Skin epidermis (tissue), 12 donors: Measurements from ENCODE around the gene ATP10B.
A peak's percentile ranks its signal among the peaks of the same experiment; 100 is the strongest.
"Not testable (repeated sequence)": the region's sequence is repeated elsewhere in the genome, so short reads cannot be mapped to it uniquely, and the experiment has no call there.

Source experiments
- H3K27ac ChIP-seq, 21 experiments: fragments of 200-600 bp; sonication (generic) in 11 of 21; one replicate each; pipeline ENCODE4 v1.5.0; 2020; ENCODE audit warnings: mild to moderate bottlenecking in 3 of 21, inconsistent platforms in 2 of 21, moderate library complexity in 2 of 21
- H3K4me3 ChIP-seq, 7 experiments: fragments of 200-600 bp; sonication (generic) in 2 of 7; one replicate each; pipeline ENCODE4 v1.5.0; 2020; ENCODE audit warnings: inconsistent platforms in 2 of 7, mild to moderate bottlenecking in 2 of 7, moderate library complexity in 1 of 7

Gene ATP10B

GRCh38 chr5:160852049-160852448, at the start of gene ATP10B:
ATP10B (minus strand) TSS chr5:160852211; CDS start chr5:160688074, 164,137 bp downstream.
- Histone ChIP-seq H3K27ac (no peak within 1 kb of the TSS), H3K4me3 (no peak within 1 kb of the TSS)

- Histone ChIP-seq H3K27ac (no peak overlapping the region), H3K4me3 (no peak overlapping the region)
These were observed 49.6 kb upstream of the ATP10B start for GRCh38 chr5:160901656-160902055.

GRCh38 chr5:160899735-160900134, 47.7 kb upstream of the ATP10B start:
- no peak overlapping the region for H3K4me3 ChIP-seq
- no peak overlapping the region for H3K27ac ChIP-seq

GRCh38 chr5:160893180-160893964, 41.4 kb upstream of the ATP10B start:
- not testable (repeated sequence) for H3K4me3 ChIP-seq

GRCh38 chr5:160887780-160888179, 35.8 kb upstream of the ATP10B start:
- Histone ChIP-seq H3K27ac (no peak overlapping the region), H3K4me3 (no peak overlapping the region)

More at GRCh38 chr5:160893180-160893964, 41.4 kb upstream of the ATP10B start:
- H3K27ac ChIP-seq: not testable (repeated sequence)

DNA sequence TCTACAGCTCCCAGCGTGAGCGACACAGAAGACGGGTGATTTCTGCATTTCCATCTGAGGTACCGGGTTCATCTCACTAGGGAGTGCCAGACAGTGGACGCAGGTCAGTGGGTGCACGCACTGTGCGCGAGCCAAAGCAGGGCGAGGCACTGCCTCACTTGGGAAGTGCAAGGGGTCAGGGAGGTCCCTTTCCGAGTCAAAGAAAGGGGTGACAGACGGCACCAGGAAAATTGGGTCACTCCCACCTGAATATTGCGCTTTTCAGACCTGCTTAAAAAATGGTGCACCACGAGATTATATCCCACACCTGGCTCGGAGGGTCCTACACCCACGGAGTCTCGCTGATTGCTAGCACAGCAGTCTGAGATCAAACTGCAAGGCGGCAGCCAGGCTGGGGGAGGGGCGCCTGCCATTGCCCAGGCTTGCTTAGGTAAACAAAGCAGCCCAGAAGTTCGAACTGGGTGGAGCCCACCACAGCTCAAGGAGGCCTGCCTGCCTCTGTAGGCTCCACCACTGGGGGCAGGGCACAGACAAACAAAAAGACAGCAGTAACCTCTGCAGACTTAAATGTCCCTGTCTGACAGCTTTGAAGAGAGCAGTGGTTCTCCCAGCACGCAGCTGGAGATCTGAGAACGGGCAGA, 21.7 kb upstream of the ATP10B start:
- not testable (repeated sequence) for H3K4me3 ChIP-seq, H3K27ac ChIP-seq

DNA sequence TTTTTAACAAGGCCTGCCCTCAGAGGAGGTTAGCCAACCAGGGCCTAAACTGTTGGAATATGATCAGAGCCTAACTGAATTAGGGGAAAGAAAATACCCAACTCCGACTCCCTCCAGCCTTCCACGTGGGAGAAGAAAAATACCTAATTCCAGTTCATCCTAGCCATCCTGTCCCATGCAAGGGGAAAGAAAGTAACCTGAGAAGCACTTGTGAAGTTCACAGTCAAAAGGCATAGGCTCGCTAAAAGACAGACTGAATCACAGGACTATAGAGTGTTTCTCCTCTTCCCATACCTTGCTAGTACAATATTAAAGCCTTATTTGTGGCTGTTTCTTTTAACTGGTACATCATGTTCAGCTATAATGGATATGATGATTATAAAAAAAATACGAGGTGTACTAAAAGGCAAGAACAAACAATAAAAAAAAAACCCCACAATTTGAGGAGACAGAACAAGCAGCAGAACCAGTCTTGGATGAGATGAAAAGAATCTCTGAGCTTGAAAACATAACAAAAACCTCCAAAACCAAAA, 18.0 kb upstream of the ATP10B start:
- H3K27ac ChIP-seq: no peak overlapping the region
- no peak overlapping the region for H3K4me3 ChIP-seq

- Histone ChIP-seq H3K27ac (no peak overlapping the region), H3K4me3 (no peak overlapping the region)
These were observed 16.0 kb upstream of the ATP10B start for GRCh38 chr5:160867976-160868375.

DNA sequence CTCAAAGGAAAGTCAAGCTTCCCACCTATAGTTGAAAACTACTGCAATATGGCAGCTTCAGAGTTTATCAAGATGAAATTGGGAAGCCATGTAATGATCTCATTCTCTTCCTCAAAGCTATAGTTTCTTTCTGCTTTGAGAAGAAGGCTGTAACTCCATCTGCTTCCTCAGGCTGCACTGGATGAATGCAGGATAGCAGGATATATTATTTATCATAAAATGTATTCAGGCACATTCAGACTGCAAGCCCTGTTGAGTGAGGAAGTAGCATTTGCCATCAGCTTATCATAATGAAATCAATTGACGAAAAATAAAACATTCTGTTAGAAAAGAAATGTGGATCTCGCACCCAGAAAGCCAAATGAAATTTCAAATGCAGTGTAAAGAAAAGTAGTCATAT, 560 bp downstream of the ATP10B start:
- Histone ChIP-seq H3K4me3 (no peak overlapping the region), H3K27ac (no peak overlapping the region)

DNA sequence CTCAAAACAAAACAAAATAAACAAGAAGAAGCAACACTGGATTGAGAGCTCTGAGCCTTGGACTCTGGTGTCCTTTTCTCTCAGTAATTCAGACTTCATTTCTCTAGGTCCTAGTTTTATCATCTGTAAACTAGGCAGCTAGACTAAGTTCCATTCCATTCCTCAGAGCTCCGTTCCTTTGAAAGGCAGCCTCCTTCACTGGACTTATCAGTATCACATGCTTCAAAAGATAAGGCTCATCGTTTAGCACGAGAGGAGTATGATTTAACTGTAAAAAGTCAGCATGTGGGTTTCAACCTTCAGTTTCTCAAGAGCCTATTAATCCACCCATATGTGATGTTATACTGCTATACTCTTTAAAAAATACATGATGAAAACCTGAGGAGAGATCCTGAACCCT, 1.6 kb downstream of the ATP10B start:
- no peak overlapping the region for H3K4me3 ChIP-seq
- no peak overlapping the region for H3K27ac ChIP-seq

- Histone ChIP-seq H3K4me3 (no peak overlapping the region), H3K27ac (no peak overlapping the region)
These were observed 4.4 kb downstream of the ATP10B start for GRCh38 chr5:160847526-160848085.

DNA sequence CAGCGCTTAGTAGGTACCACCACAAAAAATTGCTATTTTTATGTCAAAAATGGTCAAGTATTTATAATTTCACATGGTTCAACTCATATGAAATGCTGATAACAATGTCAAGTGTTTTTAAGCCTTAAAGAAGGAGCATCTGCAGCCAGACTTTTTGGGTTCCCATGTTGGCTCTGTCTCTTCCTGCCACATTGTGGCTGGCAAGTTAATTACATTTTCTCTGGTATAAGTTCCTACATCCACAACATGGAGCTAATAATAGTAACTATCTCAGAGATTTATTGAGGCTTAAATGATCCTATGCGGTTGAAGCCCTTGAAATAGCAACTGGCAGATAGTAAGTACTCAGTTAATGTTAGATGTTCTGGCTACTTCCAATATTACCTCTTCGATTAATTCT, 5.4 kb downstream of the ATP10B start:
- Histone ChIP-seq H3K27ac (no peak overlapping the region), H3K4me3 (no peak overlapping the region)

DNA sequence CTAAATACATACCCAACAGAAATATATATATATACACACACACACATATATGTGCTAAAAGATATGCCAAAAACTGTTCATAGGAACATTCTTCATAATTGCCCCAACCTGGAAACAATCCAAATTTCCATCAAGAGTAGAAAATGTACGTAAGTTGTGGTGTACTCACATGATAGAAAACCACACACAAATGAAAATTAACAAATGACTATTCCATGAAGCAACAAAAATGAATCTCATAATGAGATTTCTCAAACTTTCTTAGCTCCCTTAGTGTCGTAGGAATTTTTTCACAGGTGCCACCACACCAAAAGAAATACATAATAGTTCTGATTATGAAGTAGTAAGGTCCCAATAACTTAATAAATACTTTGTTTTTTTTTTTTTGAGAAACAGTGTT, 7.8 kb downstream of the ATP10B start:
- H3K27ac ChIP-seq: no peak overlapping the region
- H3K4me3 ChIP-seq: no peak overlapping the region

DNA sequence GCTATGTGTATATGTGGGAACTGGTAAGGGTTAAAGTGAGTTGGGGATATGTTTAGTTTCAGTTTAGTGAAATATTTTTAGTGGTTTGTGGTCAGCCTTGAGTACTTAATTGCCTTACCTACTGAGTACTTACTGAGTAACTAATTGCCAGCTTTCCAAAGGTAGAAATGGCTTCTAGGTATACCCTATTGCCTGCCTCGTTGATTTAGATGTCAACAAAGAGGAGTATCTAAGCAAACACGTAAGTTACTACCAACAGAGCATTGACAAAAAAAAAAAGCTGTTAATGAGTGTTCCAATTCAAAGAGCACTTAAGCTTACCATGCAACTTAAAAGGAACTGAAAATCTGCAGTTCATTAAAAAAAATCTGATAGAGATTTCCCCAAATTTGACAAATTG, 8.8 kb downstream of the ATP10B start:
- no peak overlapping the region for H3K27ac ChIP-seq
- no peak overlapping the region for H3K4me3 ChIP-seq

- H3K4me3 ChIP-seq: no peak overlapping the region
- peak overlapping the region in 3 of 21 experiments; percentile 17 to 43 (median 17) for H3K27ac ChIP-seq
These were observed 14.0 kb downstream of the ATP10B start for GRCh38 chr5:160837749-160838593.

DNA sequence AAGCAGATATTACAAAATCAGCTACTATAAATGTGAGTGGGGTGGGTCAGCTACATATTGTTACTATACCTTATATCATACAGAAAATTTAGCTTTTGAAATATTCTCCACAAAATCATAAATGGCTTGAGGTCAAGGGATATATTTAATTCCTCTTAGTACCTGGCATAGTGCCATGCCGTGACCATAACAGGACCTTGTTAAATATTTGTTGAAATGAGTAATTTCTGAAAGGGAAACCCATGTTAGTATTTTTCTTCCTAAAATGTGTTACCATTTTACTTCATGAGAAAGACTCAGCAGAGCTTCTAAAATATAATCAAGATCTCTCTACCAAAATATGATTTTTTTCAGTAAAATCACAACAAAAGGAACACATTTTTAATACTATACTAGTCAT, 14.8 kb downstream of the ATP10B start:
- peak overlapping the region in 1 of 21 experiments; percentile 17 for H3K27ac ChIP-seq
- H3K4me3 ChIP-seq: no peak overlapping the region

DNA sequence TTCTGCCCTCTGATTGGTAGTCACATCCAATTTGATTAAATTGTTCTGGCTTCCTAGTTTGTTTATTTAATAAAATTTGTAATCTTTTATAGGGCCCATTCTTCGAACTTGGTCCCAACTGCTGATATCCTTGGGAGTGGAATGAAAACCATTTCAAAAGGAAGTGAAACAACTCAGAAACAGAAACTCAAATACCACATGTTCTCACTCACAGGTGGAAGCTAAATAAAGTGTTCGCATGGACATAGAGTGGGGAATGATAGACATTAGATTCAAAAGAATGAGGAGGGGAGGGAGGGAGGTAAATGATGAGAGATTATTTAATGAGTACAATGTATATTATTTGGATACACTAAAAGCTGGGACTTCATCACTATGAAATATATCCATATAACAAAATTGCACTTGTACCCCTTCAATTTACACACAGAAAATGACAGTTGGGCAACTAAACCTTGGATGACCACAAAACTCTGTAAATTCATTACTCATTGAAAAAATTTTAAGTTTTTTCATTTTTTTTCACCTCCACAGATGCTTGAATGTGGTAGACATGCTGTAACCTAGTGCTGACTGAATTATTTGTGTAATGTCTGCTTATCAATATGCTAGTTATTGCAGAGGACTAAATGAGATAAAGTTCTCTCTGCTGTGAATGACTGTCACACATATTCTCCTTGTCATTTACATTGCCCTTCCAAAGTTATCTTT, 16.0 kb downstream of the ATP10B start:
- H3K27ac ChIP-seq: no peak overlapping the region
- no peak overlapping the region for H3K4me3 ChIP-seq

GRCh38 chr5:160835376-160835775, 16.6 kb downstream of the ATP10B start:
- Histone ChIP-seq H3K4me3 (no peak overlapping the region), H3K27ac (no peak overlapping the region)

DNA sequence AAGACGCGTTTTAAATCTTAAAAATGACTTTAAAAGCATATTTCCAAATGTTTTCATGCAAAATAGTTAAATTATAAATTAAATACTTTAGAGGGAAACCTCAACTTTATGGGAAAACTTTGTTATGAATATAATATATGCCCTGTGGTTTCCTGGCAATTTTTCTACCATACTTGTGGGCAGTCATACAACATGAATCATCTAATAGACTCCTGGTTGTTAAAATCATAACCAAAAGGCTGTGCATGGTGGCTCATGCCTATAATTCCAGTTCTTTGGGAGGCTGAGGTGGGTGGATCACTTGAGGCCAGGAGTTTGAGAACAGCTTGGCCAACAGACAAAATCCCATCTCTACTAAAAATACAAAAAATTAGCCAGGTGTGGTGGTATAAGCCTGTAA, 18.2 kb downstream of the ATP10B start:
- no peak overlapping the region for H3K27ac ChIP-seq
- no peak overlapping the region for H3K4me3 ChIP-seq
